ENCODE data around the gene TENM4. TPM values are rescaled to one million over a fixed set of nuclear protein-coding genes. Genes with fewer than 3 reads are reported as not detected.

Gene TENM4
- polyA plus RNA-seq, 2 of the 4 experiments (the other 2 are of a cell fraction), result 0.06 to 0.31 TPM

- H3K9me3 ChIP-seq, result no peaks in the 10 kb centered on the region
- no peak overlapping the region for H3K4me2 ChIP-seq
- no peak overlapping the region for H3K27ac ChIP-seq
- H3K4me3 ChIP-seq, result no peak overlapping the region
- ATAC-seq (no peak), DNase-seq (ENCODE audit: low read depth in 1 of 2, low spot score in 1 of 2) (no peak), FAIRE-seq (no peak)
- POLR2A ChIA-PET, result no interaction called here
- CTCF ChIA-PET, result interaction anchor here (2.7 kb wide), 1 partner anchor 11 kb away, joined by 19 read pairs; no protein-coding TSS in a partner anchor
- 77% methylated on average over 5 of the region's 5 CpGs for WGBS (ENCODE audit: missing lambda C conversion rate)
- TF ChIP-seq, protein P1, sequence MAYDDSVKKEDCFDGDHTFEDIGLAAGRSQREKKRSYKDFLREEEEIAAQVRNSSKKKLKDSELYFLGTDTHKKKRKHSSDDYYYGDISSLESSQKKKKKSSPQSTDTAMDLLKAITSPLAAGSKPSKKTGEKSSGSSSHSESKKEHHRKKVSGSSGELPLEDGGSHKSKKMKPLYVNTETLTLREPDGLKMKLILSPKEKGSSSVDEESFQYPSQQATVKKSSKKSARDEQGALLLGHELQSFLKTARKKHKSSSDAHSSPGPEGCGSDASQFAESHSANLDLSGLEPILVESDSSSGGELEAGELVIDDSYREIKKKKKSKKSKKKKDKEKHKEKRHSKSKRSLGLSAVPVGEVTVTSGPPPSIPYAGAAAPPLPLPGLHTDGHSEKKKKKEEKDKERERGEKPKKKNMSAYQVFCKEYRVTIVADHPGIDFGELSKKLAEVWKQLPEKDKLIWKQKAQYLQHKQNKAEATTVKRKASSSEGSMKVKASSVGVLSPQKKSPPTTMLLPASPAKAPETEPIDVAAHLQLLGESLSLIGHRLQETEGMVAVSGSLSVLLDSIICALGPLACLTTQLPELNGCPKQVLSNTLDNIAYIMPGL (CRISPR knock-in tag; IDR thresholded peaks at IDR 0.05; ENCODE audit: borderline replicate concordance), result no peak
- no peak for TF ChIP-seq ELK1 (IDR thresholded peaks at IDR 0.05; ENCODE audit: low read depth, low read length)
- TF ChIP-seq FOSB (CRISPR knock-in tag; IDR thresholded peaks at IDR 0.05), result no peak
- TF ChIP-seq EHF (CRISPR knock-in tag; IDR thresholded peaks at IDR 0.05), result no peak
- TF ChIP-seq, protein P2, sequence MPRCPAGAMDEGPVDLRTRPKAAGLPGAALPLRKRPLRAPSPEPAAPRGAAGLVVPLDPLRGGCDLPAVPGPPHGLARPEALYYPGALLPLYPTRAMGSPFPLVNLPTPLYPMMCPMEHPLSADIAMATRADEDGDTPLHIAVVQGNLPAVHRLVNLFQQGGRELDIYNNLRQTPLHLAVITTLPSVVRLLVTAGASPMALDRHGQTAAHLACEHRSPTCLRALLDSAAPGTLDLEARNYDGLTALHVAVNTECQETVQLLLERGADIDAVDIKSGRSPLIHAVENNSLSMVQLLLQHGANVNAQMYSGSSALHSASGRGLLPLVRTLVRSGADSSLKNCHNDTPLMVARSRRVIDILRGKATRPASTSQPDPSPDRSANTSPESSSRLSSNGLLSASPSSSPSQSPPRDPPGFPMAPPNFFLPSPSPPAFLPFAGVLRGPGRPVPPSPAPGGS (IDR thresholded peaks at IDR 0.05), result no peak
- no peak for TF ChIP-seq ZC3H11A (IDR thresholded peaks at IDR 0.05)
- no peak for TF ChIP-seq CHD2 (IDR thresholded peaks at IDR 0.05; ENCODE audit: low read length, partially characterized antibody)
- no peak for TF ChIP-seq ESRRA (IDR thresholded peaks at IDR 0.05; ENCODE audit: borderline replicate concordance, low read length)
- H3K4me1 ChIP-seq, result no peaks in the 10 kb centered on the region
These were observed 330.0 kb downstream of the TENM4 start for GRCh38 chr11:79110796-79111195.

DNA sequence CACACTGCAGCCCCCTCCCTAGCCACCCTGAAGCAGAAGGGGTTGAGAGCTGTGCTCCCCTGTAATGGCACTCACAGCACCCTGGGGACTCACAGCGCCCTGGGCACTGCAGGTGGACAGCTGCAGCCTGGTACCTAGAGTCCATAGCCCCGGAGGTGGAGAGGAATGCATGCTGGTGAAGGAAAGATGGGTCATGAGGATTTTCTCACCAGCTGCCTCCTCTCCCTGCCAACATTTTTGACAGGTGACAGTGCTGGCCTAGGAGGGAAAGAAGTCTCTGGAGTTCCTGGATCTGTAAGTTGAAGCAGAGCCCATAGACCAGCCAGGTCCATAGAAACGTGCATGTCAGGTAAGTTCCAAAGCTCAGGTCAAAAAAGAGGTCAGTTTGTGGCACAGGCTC is 330.5 kb downstream of the TENM4 start:
- POLR2A ChIA-PET, result no interaction called here
- Histone ChIP-seq H3K4me3 (no peak overlapping the region), H3K4me1 (no peaks in the 10 kb centered on the region), H3K27ac (no peak overlapping the region), H3K9me3 (no peaks in the 10 kb centered on the region), H3K4me2 (no peak overlapping the region)
- 26% methylated on average over 2 of the region's 3 CpGs for WGBS (ENCODE audit: missing lambda C conversion rate)
- no peak for FAIRE-seq
- ATAC-seq, result no peak
- CTCF ChIA-PET, result interaction anchor here (1.7 to 2.7 kb wide), 2 partner anchors 10 to 465 kb away, joined by 6 to 19 read pairs; no protein-coding TSS in a partner anchor
- TF ChIP-seq FOSL2 (IDR thresholded peaks at IDR 0.05), result no peak
- TF ChIP-seq FOSL2 (CRISPR knock-in tag; IDR thresholded peaks at IDR 0.05), result no peak
- TF ChIP-seq TP53 (CRISPR knock-in tag; IDR thresholded peaks at IDR 0.05), result no peak
- TF ChIP-seq RCOR1 (IDR thresholded peaks at IDR 0.05; ENCODE audit: low read depth, low read length), result no peak
- TF ChIP-seq, protein P3, sequence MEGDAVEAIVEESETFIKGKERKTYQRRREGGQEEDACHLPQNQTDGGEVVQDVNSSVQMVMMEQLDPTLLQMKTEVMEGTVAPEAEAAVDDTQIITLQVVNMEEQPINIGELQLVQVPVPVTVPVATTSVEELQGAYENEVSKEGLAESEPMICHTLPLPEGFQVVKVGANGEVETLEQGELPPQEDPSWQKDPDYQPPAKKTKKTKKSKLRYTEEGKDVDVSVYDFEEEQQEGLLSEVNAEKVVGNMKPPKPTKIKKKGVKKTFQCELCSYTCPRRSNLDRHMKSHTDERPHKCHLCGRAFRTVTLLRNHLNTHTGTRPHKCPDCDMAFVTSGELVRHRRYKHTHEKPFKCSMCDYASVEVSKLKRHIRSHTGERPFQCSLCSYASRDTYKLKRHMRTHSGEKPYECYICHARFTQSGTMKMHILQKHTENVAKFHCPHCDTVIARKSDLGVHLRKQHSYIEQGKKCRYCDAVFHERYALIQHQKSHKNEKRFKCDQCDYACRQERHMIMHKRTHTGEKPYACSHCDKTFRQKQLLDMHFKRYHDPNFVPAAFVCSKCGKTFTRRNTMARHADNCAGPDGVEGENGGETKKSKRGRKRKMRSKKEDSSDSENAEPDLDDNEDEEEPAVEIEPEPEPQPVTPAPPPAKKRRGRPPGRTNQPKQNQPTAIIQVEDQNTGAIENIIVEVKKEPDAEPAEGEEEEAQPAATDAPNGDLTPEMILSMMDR (IDR thresholded peaks at IDR 0.05), result no peak
- no peak for TF ChIP-seq ZNF302 (CRISPR knock-in tag; IDR thresholded peaks at IDR 0.05)
- TF ChIP-seq EP300 (IDR thresholded peaks at IDR 0.05), result no peak
- TF ChIP-seq NR3C1 (IDR thresholded peaks at IDR 0.05), result no peak
- no peak for TF ChIP-seq ESRRA (IDR thresholded peaks at IDR 0.05; ENCODE audit: borderline replicate concordance, low read length)
- TF ChIP-seq, protein P4, sequence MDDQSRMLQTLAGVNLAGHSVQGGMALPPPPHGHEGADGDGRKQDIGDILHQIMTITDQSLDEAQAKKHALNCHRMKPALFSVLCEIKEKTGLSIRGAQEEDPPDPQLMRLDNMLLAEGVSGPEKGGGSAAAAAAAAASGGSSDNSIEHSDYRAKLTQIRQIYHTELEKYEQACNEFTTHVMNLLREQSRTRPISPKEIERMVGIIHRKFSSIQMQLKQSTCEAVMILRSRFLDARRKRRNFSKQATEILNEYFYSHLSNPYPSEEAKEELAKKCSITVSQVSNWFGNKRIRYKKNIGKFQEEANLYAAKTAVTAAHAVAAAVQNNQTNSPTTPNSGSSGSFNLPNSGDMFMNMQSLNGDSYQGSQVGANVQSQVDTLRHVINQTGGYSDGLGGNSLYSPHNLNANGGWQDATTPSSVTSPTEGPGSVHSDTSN (IDR thresholded peaks at IDR 0.05), result no peak
- TF ChIP-seq, protein P5, sequence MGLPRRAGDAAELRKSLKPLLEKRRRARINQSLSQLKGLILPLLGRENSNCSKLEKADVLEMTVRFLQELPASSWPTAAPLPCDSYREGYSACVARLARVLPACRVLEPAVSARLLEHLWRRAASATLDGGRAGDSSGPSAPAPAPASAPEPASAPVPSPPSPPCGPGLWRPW (IDR thresholded peaks at IDR 0.05), result no peak
- TF ChIP-seq, protein P6, sequence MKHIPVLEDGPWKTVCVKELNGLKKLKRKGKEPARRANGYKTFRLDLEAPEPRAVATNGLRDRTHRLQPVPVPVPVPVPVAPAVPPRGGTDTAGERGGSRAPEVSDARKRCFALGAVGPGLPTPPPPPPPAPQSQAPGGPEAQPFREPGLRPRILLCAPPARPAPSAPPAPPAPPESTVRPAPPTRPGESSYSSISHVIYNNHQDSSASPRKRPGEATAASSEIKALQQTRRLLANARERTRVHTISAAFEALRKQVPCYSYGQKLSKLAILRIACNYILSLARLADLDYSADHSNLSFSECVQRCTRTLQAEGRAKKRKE (CRISPR knock-in tag; IDR thresholded peaks at IDR 0.05; ENCODE audit: low read depth), result no peak
- no peak for TF ChIP-seq JUN (IDR thresholded peaks at IDR 0.05)
- no peak for TF ChIP-seq MAX (IDR thresholded peaks at IDR 0.05)
- no peak for TF ChIP-seq POLR2A (IDR thresholded peaks at IDR 0.05; ENCODE audit: low read length)
- no peak for TF ChIP-seq BHLHE40 (IDR thresholded peaks at IDR 0.05; ENCODE audit: low read depth, low read length)
- TF ChIP-seq FOXS1 (CRISPR knock-in tag; IDR thresholded peaks at IDR 0.05), result no peak
- TF ChIP-seq EHF (CRISPR knock-in tag; IDR thresholded peaks at IDR 0.05), result no peak
- TF ChIP-seq RARB (CRISPR knock-in tag; IDR thresholded peaks at IDR 0.05), result no peak
- TF ChIP-seq HOXA7 (CRISPR knock-in tag; IDR thresholded peaks at IDR 0.05), result no peak
- no peak for TF ChIP-seq SREBF2 (IDR thresholded peaks at IDR 0.05)
- no peak for DNase-seq (ENCODE audit: low read depth in 1 of 2, low spot score in 1 of 2)
